Activated CD4-positive, CD25-positive, alpha-beta regulatory T cell treated with anti-CD3 and anti-CD28 coated beads, Interleukin-2, amount 50 U/mL, for 72 hours (primary cell): Measurements from ENCODE around the gene AUTS2.

Experiments
- DNase-seq: peaks from one replicate; pipeline ENCODE4 v3.0.0; 2021

AUTS2 gene

DNA sequence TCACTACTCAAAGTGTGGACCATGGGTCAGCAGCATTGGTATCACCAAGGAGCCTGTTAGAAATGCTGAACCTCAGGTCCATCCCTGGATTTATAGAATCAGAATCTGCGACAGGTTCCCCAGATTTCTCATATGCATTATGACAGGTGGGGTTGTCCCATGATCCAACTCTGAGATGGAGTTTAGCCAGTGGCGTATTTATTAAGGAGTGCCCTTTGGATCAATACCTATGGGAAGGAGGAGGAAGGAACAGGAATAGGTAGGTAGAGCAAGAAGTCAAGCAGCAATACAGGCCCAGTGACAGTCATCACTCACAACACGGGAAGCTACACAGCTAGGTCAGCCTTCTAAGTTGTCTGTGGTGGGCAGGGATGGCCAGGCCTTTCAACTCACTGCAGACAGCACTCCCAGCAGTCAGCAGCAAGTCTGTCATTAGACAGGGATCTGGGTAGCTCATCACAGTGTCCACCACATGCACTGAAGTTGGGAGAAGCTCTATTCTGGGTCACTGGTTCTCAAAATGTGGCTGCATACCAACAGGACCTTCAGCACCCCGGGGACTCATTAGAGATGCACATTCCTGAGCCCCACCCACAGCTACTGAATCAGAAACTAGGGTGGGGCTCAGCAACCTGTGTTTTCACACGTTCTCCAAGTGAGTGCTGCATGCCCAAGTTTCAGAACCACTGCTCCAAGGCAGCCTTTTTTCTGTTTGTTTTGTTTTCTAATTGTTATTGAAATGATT is 1001.3 kb downstream of the AUTS2 start:
- DNase-seq = no peak

DNA sequence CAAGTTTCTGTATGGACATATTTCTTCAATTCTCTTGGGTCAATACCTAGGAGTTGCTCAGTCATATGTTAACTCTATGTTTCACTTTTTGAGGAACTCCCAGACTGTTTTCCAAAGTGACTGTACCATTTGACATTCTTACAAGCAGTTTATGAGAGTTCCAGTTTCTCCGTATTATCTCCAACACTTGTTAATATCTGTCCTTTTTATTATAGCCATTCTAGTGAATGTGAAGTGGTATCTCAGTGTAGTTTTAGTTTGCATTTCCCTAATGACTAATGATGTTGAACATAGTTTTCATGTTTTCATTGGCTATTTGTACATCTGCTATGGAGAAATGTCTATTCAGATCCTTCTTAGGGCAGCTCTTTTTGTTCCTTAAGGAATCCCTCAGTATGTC is 1002.7 kb downstream of the AUTS2 start:
- DNase-seq = no peak

DNA sequence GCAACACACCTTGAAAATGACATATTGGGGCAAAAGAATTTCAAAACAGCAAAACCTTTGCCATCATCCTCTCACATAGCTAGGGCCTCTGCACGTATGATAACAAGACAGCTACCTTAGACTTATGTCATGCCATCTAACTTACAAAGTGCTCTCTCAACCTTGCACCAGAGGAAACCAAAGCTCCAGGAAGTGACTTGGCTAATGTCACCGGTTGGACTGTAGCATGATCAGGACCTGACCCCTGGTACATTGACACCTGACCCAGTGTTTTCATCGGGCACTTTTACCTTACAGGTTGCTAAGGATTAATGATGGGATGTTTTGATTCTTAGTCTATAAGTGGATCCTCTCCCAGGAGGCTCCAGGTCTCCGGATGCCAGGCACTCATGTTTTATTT is 1003.8 kb downstream of the AUTS2 start:
- no peak for DNase-seq

DNA sequence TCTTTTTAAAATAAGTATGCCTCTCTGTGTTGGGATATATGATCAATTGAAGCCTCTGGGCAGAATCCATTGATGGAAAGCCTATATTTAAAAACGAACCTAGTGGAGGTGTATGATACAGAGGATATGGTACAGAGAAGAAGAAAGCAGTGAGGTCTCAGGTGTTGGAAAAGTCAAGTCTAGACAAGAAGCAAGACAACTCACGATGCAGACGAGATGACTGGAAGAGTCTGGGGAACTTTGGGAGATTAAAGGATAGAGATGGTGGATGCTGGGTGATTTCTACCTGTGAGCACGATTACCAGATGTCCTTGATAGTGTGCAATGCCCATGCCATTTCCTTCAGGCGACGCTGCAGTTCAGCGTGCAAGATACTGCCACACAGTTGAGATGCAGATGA is 1009.0 kb downstream of the AUTS2 start:
- DNase-seq = no peak

DNA sequence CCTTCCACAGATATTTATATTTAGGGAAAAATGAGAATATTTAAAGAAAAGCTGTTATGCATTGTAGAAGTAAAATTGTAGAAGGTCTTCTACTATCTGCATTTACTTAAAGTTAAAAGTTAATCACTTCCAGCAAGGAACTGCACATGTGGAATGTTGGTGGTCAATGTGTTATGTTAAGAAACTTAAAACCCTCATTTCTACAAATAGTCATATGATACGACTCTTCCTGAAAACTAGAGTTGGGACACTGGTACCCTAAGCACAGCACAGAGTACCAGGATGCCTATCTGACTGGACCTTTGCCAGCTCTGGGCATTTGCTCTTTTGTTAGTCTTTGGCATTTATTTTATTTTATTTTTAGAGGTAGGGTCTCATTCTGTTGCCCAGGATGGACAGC is 1009.5 kb downstream of the AUTS2 start:
- DNase-seq = no peak

DNA sequence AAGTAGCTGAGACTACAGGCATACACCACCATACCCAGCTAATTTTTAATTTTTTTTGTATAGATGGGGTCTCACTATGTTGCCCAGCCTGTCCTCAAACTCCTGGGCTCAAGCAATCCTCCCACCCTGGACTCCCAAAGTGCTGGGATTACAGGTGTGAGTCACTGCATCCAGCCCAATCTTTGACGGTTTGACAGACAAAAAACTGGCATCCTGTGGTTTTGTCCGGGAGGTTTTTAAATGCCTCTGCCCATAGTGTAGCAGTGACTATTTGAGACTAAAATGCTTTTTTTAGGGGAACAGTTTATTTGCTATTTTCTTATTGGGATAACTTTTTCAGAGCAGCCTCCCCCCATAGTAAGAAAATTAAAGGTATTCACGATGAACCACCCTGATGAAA is 1010.0 kb downstream of the AUTS2 start:
- no peak for DNase-seq

DNA sequence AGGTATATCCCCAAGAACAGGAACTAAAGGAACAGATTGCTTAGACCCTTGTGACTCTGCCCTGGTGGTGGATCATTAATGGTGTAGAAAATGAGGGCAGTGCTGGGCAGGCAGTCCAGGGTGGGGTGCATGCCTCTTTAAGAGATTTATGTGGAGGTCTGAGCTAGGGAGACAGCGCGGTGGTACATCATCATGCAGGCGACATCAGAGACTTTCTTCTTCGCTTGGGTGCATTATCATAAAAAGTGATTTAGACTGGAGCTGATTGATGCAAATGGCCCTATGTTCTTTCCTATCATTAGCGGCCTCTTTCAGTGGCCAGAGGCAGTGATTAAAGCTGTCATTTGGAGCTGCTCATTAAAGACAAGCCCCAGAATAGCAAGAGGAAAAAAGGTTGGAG is 1014.5 kb downstream of the AUTS2 start:
- DNase-seq = no peak

DNA sequence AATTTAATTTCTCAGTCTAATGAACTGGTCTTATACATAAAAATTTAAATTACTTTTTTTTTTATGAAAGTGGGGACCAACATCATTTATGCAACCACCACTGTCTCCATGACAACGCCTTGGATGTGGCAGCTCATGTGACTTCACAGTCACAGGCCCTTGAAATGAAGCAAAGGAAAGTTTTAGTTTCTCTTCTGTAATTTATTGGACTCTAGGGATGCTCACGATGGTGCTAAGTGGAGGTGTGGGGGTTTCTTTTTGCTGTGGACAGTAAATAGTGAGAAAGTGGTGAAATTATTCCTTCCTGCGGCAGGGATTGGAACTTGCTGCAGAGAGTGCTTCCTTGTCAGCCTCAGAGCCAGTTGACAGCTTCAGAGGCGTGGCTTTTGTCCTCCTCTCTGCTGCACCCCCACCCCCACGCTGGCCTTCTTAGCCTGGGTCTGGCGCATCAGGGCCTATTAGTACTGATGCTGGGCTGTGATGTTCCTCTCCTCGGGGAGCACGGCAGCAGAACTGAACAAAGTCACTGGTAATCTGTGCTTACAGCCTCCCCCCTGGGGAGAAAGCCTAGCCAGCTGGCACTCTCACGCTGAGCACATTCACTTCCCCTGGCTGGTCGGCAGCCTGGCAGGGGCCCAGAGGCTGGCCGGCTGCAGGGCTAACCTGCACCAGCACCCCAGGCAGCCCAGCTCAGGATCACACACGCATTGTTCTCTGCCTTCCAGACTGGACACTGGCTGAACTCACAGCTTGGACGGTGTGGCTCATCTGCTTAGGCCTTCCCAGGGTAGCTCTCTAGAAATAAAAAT is 1016.2 kb downstream of the AUTS2 start:
- DNase-seq = no peak

DNA sequence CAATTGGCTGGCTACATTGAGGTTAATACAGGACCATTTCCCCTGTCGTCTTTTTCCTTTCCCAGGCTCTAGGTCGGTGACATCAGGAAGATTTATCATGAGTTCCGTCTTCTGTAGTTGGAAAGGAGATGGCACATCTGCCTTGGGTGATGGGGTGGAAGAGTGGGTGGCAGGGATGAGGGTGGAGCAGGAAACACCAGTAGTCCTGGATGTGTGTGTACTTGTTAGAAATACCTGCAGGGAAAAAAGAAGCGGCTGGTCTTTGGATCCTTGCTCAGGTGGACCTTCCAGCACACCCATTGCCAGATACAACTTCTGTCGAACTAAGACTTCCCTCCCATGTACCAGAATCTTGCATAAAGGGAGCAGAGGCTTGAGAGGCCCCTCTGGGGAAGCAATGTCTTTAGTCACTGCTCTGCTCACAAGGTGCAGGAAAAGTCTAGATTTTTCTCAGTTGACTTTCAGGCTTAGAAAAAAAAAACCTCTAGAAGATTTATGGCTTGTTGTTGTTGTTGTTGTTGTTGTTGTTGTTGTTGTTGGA is 1016.9 kb downstream of the AUTS2 start:
- no peak for DNase-seq

DNA sequence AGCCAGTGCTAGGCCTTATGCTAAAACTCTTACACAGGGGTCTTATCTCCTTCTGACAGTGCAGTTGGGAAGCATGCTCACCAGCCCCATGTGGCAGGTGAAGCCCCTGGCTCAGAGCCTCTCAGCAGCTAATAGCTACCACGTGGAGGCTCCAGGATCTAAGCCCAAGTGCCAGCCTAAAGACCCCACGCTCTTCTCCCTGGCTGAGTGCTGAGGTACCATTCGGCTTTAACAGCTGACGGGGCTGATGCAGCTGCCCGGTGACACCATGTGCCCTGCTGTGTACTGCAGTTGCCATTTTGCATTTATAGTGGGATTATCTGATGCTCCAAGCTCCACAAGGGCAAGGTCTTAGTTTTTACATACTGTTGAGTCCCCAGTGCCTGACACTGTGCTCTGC is 1017.9 kb downstream of the AUTS2 start:
- DNase-seq = no peak

DNA sequence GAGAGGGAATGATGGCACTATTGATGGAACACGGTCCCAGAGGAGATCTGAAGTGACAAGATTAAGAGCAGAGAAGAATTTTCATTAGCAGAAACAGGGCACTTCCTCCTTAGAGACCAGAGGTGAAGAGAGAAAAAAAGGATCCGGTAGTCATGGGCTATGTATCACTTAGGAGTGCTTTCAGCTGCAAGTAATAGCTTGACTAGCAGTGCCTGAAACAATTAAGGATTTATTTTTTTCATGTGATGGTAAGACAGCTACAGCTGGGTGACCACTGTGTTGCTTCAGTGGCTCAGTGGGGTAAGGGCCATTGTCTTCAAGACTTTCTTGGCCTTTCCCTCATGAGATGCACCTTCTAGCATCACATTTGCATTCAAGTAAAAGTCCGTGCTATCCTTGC is 1018.5 kb downstream of the AUTS2 start:
- no peak for DNase-seq

DNA sequence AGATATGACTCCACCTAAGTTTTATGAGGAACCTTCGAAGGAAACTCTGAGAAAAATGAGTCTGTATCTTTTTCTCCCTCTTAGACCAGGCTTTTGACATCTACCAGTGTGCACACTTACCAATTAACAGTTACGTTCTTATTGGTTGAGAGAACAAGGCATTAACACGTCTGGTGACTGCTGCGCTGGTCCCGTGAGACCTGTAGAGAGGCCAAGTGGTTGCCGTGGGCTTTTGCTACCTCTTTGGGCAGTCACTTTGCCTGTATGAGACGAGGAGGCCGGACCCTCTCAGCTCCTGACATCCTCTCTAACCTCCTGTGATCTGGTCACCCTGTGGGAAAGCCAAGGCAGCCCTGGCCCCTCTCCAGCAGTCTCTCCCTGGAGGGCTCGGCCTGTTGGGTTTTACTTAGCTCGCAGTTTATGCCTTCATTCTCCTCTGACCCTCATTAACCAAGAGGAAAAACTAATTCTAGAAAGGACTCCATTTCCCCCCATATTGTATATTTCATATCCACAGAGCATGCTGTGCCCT is 1019.8 kb downstream of the AUTS2 start:
- no peak for DNase-seq

DNA sequence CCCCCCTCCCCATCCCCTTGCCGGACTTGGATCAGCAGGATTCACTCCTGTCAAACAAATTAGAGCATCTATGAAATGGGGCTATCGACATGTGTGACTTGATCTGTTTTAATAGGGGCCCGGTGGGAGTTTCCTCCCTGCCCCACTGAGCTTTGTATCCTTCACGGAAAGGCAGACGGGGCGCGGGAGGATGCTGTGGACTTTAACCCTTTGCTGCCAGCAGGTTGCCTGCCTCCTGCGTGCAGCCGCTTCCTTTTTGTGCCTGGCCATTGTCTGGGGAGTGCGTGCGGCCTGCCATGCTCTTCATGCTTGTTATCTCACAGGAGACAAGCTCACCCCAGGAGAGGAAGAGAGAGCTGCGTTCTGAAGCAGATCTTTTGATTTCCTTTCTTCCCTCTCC is 1020.9 kb downstream of the AUTS2 start:
- DNase-seq = no peak

DNA sequence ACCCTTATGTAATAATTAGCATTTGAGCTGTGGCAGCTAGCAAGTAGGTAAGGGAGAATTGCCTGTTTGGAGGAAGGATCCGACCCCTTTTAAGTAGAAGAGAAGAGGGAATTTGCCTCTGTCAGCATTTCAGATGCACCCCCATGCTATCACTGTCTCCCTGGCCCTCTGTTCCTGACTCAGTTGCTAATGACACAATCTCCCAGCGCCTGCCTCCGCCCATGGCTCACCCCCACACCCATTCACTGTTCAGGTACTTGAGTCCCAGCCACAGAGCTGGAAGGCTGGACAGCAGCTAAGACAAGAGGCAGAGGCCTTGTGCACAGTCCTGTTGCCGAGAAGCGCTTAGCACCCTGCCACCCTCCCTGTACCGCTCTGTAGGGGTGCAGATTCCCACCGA is 1021.4 kb downstream of the AUTS2 start:
- DNase-seq = no peak

DNA sequence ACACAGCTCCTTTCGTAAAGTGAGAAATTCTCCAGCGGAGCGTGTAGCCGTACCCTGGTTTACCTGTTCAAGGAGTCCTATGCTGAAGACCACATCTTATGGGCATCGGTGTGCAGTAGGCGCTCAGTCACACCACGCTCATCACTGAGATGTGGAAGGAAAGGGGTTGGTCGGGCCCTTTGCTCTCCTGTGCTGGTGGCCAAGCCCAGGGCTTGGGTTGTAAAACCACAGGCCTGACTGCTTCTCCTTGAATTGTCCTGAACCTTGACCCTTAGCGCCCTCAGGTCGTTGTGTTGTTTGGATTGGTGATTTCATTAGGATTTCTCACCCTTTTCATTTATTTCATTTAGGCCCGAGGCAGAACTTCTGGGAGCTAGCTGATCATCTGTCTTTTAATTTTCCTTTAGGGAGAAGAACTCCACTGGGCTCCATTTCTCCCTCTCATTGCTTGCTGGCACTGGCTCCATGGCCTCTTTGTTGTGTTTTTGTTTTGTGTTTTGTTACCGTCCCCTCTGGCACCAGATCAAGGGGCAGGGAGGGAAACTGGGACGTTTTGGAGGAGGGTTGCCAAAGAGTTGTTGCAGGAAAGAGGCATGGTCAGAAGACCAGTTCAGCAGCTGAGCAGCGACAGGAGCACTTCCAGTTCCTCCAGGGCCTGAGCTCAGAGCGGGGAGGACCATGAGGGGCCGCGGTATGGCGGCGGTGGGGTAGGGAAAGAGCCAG is 1022.2 kb downstream of the AUTS2 start:
- DNase-seq = no peak

DNA sequence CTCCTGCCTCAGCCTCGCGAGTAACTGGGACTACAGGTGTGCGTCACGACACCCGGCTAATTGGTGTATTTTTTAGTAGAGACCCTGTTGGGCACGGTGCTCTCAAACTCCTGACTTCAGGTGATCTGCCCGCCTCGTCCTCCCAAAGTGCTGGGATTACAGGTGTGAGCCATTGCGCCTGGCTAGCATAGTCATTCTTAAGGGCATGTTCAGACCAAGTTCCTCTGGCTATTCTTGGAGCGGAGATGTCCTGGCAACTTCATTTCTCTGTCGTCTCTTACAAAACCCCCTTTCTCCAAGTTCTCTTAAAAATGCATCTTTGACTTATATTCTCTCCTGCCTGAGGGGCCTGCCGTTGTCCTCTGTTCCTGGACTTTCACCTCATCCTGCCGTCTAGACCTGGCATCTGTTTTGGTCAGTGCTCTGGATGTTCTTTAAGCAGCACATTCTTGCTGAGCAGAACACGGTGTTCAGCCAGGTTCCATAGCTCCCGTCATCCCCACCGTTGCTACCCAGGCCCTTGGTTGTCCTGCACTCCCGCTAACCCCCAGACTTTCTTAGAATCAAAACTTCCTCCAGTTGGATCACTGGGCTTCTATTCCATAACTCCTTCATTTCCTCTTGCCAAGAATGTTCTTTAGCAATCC is 1023.8 kb downstream of the AUTS2 start:
- DNase-seq = no peak

DNA sequence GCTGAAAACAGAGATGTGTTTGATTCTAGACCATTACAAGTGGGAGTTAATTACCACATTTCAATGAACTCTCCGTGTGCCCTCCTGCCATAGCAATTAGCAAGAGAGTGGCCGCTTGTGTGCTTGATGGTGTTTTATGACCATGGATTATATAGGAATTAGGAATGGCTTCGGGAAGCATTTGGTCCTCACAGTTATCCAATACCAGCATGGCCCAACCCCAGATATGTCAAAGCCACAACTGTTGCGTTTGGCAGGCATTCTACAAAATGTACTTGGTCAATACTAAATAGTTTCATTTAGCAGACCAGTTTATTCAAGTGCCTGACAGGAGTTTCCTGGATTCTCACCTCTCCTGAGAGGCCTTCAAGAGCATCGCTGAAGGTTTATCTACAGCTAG is 1024.7 kb downstream of the AUTS2 start:
- DNase-seq = no peak

DNA sequence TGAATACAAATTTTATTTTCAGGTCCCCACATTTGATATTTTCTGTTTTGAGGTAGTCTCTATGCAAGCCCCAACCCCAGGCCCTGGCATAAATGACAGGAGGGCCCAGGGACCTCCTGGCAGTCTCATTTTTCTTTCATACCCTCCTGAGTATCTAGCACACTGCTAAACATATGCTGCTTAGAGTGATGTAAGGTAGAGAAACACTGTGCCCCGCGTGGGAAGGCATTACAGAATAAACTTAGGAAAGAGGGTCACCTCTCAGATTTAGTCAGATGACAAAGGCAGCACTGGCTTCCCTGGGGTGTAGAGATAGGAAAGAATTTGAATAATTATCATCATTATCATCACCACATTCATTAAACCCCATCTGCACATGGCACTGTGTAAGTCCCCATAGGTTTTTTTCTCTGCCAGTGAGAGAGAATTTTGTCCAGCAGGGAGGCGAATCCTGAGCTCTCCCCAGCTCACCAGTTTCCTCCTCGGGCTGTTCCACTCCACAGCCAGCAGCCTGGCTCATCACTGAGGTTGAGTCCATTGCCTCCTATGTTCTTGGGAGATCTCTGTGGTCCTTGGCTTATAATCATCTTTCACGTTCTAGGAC is 1026.3 kb downstream of the AUTS2 start:
- no peak for DNase-seq

DNA sequence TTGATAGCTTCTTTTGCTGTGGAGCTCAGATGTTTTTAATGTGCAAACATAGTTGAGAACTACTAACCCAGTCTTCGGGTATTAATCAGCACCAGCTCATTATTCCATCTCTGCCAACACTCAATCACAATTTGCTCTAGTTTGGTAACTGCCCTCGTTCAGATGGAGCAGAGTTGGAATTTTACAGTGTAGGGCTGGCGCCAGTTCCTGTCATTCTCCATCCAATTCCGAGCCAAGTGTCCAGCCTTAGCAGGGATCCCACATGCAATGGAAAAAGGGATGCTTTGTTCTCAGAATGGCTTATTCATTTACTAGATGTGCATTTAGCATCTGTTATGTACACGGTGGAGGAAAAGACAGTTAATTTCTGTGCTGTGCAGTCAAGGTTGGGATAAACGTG is 1029.2 kb downstream of the AUTS2 start:
- no peak for DNase-seq

DNA sequence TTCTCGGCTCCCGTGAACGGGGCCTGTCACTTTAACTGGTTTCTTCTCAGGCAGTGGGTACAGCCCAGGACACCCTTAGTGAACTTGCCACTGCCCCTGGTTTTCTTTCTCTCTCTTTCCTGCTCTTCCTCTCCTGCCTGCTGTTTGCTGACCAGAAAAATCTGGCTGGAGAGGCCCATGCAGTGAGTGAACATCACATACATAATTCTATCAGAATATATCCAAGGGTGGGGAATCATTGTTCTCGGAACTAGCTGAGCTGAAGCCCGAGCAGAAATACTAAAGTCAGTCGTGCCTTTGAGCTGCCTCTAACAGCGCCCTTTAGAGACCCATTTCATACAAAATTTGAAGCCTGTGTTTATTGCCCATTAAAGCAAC is 1032.2 kb downstream of the AUTS2 start:
- no peak for DNase-seq

DNA sequence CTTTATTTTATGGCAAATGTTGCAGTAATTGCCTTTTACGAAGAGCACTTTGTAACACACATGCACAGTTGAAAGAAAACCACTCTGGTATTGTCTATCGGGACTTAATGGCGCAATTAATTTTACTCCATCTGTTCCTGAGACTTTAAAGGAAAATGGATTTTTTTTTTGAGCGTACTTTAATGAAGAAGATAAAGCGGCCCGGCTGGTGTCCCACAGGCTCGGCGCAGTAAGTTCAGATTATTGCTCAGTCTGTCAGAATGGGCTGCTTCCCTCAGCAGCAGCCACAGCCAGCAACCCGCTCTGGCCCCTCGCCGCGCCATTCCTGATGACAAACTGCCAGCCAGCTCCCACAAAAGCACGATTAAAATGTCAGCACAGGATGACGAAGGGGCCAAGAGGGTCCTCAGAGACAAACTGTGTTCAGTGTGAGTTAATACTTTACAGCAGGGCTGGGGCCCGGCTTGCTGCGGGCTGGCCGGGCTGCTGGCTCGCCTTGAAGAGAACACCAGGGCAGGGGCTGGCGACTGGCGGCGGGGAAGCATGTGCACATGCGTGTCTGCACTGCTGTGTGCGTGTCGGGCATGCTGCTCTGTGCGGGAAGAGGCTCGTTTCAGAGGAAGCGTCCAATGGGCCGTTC is 1032.7 kb downstream of the AUTS2 start:
- DNase-seq = no peak

DNA sequence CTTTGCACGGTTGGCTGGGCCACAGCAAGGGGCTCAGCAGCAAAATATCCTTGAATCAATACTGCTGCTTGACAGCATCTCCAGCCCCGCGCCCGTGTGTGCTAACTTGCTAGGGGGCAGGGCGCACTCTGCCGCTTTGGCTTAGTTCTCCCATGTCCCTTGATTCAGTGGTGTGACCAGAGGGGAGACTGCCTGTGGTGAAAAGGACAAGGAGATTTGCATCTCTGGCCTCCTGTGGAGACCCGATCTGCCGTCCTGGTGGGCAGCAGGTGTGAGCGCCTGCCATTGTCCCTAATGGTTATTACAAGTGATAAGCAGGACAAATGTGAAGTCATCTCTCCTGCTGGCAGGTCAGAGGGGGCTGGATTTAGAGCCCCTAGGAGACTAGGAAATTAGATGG is 1033.4 kb downstream of the AUTS2 start:
- no peak for DNase-seq
